Duodenal mucosa (tissue), 2 donors: Measurements from ENCODE around the gene EMC10.

Experiments used
- H3K27ac ChIP-seq: one replicate; pipeline ENCODE4 v1.7.0; 2013; ENCODE audit warnings: low read depth, low read length
- H3K27me3 ChIP-seq, 2 donors: one replicate each; pipeline ENCODE4 v1.7.0; 2013; ENCODE audit warnings: low read length in 2 of 2, control low read depth in 1 of 2; ENCODE audit not compliant: insufficient read depth in 2 of 2, control insufficient read depth in 1 of 2
- H3K36me3 ChIP-seq, 2 donors: one replicate each; pipeline ENCODE4 v1.7.0; 2013; ENCODE audit warnings: low read length in 2 of 2, control low read depth in 1 of 2; ENCODE audit not compliant: insufficient read depth in 2 of 2, control insufficient read depth in 1 of 2
- H3K4me1 ChIP-seq, 2 donors: one replicate each; pipeline ENCODE4 v1.7.0; 2013; ENCODE audit warnings: low read length in 2 of 2, control low read depth in 1 of 2; ENCODE audit not compliant: insufficient read depth in 2 of 2, control insufficient read depth in 1 of 2
- H3K4me3 ChIP-seq, 2 donors: one replicate each; pipeline ENCODE4 v1.7.0; 2013; ENCODE audit warnings: low read length in 2 of 2, low read depth in 1 of 2
- H3K9ac ChIP-seq, 2 donors: one replicate each; pipeline ENCODE4 v1.7.0; 2013; ENCODE audit warnings: low read length in 2 of 2, low read depth in 1 of 2
- H3K9me3 ChIP-seq, 2 donors: one replicate each; pipeline ENCODE4 v1.7.0; 2013; ENCODE audit warnings: low read length in 2 of 2, control low read depth in 1 of 2; ENCODE audit not compliant: control insufficient read depth in 1 of 2

EMC10 gene

GRCh38 chr19:50486823-50487515 is 10.7 kb downstream of the EMC10 start:
- Histone ChIP-seq H3K9ac (no peak overlapping the region), H3K27me3 (peaks cover 3% of the 10 kb centered on the region in 2 donors), H3K4me3 (no peak overlapping the region), H3K36me3 (peaks cover 7 to 19% of the 10 kb centered on the region in 2 donors), H3K4me1 (peaks cover 0 to 1% of the 10 kb centered on the region in 2 donors), H3K27ac (no peak overlapping the region), H3K9me3 (peaks cover 0 to 7% of the 10 kb centered on the region in 2 donors)

- peaks cover 0 to 7% of the 10 kb centered on the region in 2 donors for H3K9me3 ChIP-seq
- H3K27me3 ChIP-seq: peaks cover 3% of the 10 kb centered on the region in 2 donors
- no peak overlapping the region for H3K4me3 ChIP-seq
- H3K36me3 ChIP-seq: peaks cover 0 to 6% of the 10 kb centered on the region in 2 donors
- no peak overlapping the region for H3K27ac ChIP-seq
- peaks cover 0 to 3% of the 10 kb centered on the region in 2 donors for H3K4me1 ChIP-seq
- H3K9ac ChIP-seq: no peak overlapping the region
Measured at GRCh38 chr19:50488389-50489194, 12.3 kb downstream of the EMC10 start.

- H3K9me3 ChIP-seq: peaks cover 0 to 7% of the 10 kb centered on the region in 2 donors
- H3K27ac ChIP-seq: no peak overlapping the region
- H3K4me3 ChIP-seq: no peak overlapping the region
- peaks cover 3% of the 10 kb centered on the region in 2 donors for H3K27me3 ChIP-seq
- H3K4me1 ChIP-seq: peaks cover 0 to 3% of the 10 kb centered on the region in 2 donors
- peaks cover 0 to 5% of the 10 kb centered on the region in 2 donors for H3K36me3 ChIP-seq
- no peak overlapping the region for H3K9ac ChIP-seq
Measured at GRCh38 chr19:50489461-50490011, 13.2 kb downstream of the EMC10 start.

GRCh38 chr19:50490411-50490811 is 14.1 kb downstream of the EMC10 start:
- peaks cover 3% of the 10 kb centered on the region in 2 donors for H3K27me3 ChIP-seq
- H3K9ac ChIP-seq: no peak overlapping the region
- peaks cover 0 to 7% of the 10 kb centered on the region in 2 donors for H3K9me3 ChIP-seq
- H3K36me3 ChIP-seq: no peaks in the 10 kb centered on the region
- H3K4me3 ChIP-seq: no peak overlapping the region
- H3K27ac ChIP-seq: no peak overlapping the region
- peaks cover 0 to 3% of the 10 kb centered on the region in 2 donors for H3K4me1 ChIP-seq

- Histone ChIP-seq H3K36me3 (no peaks in the 10 kb centered on the region), H3K27ac (no peak overlapping the region), H3K4me3 (no peak overlapping the region), H3K9ac (no peak overlapping the region), H3K27me3 (peaks cover 3% of the 10 kb centered on the region in 2 donors), H3K4me1 (peaks cover 0 to 3% of the 10 kb centered on the region in 2 donors), H3K9me3 (peaks cover 0 to 6% of the 10 kb centered on the region in 2 donors)
Measured at GRCh38 chr19:50490991-50491472, 14.7 kb downstream of the EMC10 start.

- Histone ChIP-seq H3K9ac (no peak overlapping the region), H3K4me1 (peaks cover 0 to 3% of the 10 kb centered on the region in 2 donors), H3K27ac (no peak overlapping the region), H3K9me3 (no peaks in the 10 kb centered on the region), H3K36me3 (no peaks in the 10 kb centered on the region), H3K4me3 (no peak overlapping the region), H3K27me3 (peaks cover 1 to 3% of the 10 kb centered on the region in 2 donors)
Measured at GRCh38 chr19:50492303-50493052, 16.2 kb downstream of the EMC10 start.

- Histone ChIP-seq H3K9ac (no peak overlapping the region), H3K27me3 (peaks cover 0 to 3% of the 10 kb centered on the region in 2 donors), H3K9me3 (no peaks in the 10 kb centered on the region), H3K4me1 (peaks cover 0 to 3% of the 10 kb centered on the region in 2 donors), H3K36me3 (no peaks in the 10 kb centered on the region), H3K4me3 (no peak overlapping the region), H3K27ac (no peak overlapping the region)
Measured at GRCh38 chr19:50493171-50493570, 16.9 kb downstream of the EMC10 start.

- H3K9me3 ChIP-seq: no peaks in the 10 kb centered on the region
- H3K4me1 ChIP-seq: peaks cover 0 to 3% of the 10 kb centered on the region in 2 donors
- H3K4me3 ChIP-seq: no peak overlapping the region
- H3K9ac ChIP-seq: no peak overlapping the region
- H3K27me3 ChIP-seq: peaks cover 0 to 3% of the 10 kb centered on the region in 2 donors
- H3K27ac ChIP-seq: no peak overlapping the region
- H3K36me3 ChIP-seq: no peaks in the 10 kb centered on the region
Measured at GRCh38 chr19:50494186-50495019, 18.1 kb downstream of the EMC10 start.

GRCh38 chr19:50495020-50495531 is 18.8 kb downstream of the EMC10 start:
- no peak overlapping the region for H3K27ac ChIP-seq
- no peak overlapping the region for H3K9ac ChIP-seq
- H3K27me3 ChIP-seq: peaks cover 0 to 3% of the 10 kb centered on the region in 2 donors
- peaks cover 0 to 3% of the 10 kb centered on the region in 2 donors for H3K4me1 ChIP-seq
- H3K9me3 ChIP-seq: no peaks in the 10 kb centered on the region
- H3K36me3 ChIP-seq: no peaks in the 10 kb centered on the region
- H3K4me3 ChIP-seq: no peak overlapping the region
